WTC11 (cell line): ENCODE data around the gene TMEM132E. TPM values are rescaled to one million over a fixed set of nuclear protein-coding genes. Genes with fewer than 3 reads are reported as not detected.

Experiments
- ATAC-seq: fragments of 200-7000 bp; cut with Tn5 transposase; 2 replicates; pipeline ENCODE4 v1.10.0; 2021; ENCODE audit warnings: mild to moderate bottlenecking, moderate library complexity
- CTCF ChIA-PET: fragments of 300-600 bp; sonication (Branson Sonifier 250); formaldehyde crosslinking; loops from one replicate; lab custom pipeline; 2021; ENCODE audit warnings: antibody characterized with exemption; lab: Charles Lee
- POLR2A ChIA-PET: fragments of 350-600 bp; sonication (Branson Sonifier 250); formaldehyde crosslinking; loops from one replicate; lab custom pipeline; 2021; ENCODE audit warnings: antibody characterized with exemption; lab: Charles Lee
- DNase-seq: peaks from one replicate; pipeline ENCODE4 v3.0.0; 2021; ENCODE audit warnings: low spot score
- H3K27ac Mint-ChIP-seq: 2 replicates; pipeline ENCODE4 v1.8.0; 2021; ENCODE audit warnings: mixed read lengths
- H3K27me3 Mint-ChIP-seq: 2 replicates; pipeline ENCODE4 v1.8.0; 2021; ENCODE audit warnings: low read depth, mild to moderate bottlenecking, moderate library complexity, mixed read lengths
- H3K36me3 Mint-ChIP-seq: 2 replicates; pipeline ENCODE4 v1.8.0; 2021; ENCODE audit warnings: mixed read lengths
- H3K4me1 Mint-ChIP-seq: 2 replicates; pipeline ENCODE4 v1.8.0; 2022; ENCODE audit warnings: mixed read lengths
- H3K4me3 Mint-ChIP-seq: 2 replicates; pipeline ENCODE4 v1.8.0; 2021; ENCODE audit warnings: mild to moderate bottlenecking, moderate library complexity, mixed read lengths
- H3K9me3 Mint-ChIP-seq: 2 replicates; pipeline ENCODE4 v1.8.0; 2021; ENCODE audit warnings: mixed read lengths
- GRHL2 ChIP-seq: fragments of 250-450 bp; sonication (Bioruptor Pico); IDR thresholded peaks from 2 replicates; pipeline ENCODE4 v1.8.0; 2022; ENCODE audit warnings: mild to moderate bottlenecking, moderate library complexity; ENCODE audit not compliant: insufficient replicate concordance, severe bottlenecking
- NR2C2 ChIP-seq: sonication (generic); formaldehyde crosslinking; IDR thresholded peaks from 2 replicates; pipeline ENCODE4 v1.8.0; 2022; ENCODE audit warnings: mild to moderate bottlenecking, missing genetic modification reagents
- TCF7 ChIP-seq: sonication (generic); formaldehyde crosslinking; IDR thresholded peaks from 2 replicates; pipeline ENCODE4 v1.8.0; 2022; ENCODE audit warnings: mild to moderate bottlenecking, low read depth, missing genetic modification reagents, moderate library complexity
- TEAD4 ChIP-seq: sonication (generic); formaldehyde crosslinking; IDR thresholded peaks from 2 replicates; pipeline ENCODE4 v1.8.0; 2022; ENCODE audit warnings: mild to moderate bottlenecking, missing genetic modification reagents
- USF1 ChIP-seq: sonication (generic); formaldehyde crosslinking; IDR thresholded peaks from 2 replicates; pipeline ENCODE4 v1.8.0; 2022; ENCODE audit warnings: mild to moderate bottlenecking, missing genetic modification reagents
- ZNF281 ChIP-seq: sonication (generic); formaldehyde crosslinking; IDR thresholded peaks from 2 replicates; pipeline ENCODE4 v1.8.0; 2023; ENCODE audit warnings: mild to moderate bottlenecking, missing genetic modification reagents
- ZNF317 ChIP-seq: sonication (generic); formaldehyde crosslinking; IDR thresholded peaks from 2 replicates; pipeline ENCODE4 v1.8.1; 2023; ENCODE audit warnings: low read depth, mild to moderate bottlenecking, moderate library complexity, missing genetic modification reagents, borderline replicate concordance
- total RNA-seq: library from RNA; stranded (reverse); gene quantifications from 3 replicates; pipeline ENCODE4 v1.2.3, GENCODE V29; 2021
- TF ChIP-seq, protein P1 (sequence below): fragments of 200-600 bp; IDR thresholded peaks from 2 replicates; pipeline ENCODE4 v1.8.0; 2022; ENCODE audit warnings: antibody characterized with exemption
- TF ChIP-seq, protein P2 (sequence below): sonication (generic); formaldehyde crosslinking; IDR thresholded peaks from 2 replicates; pipeline ENCODE4 v1.8.1; 2023; ENCODE audit warnings: mild to moderate bottlenecking, missing genetic modification reagents, borderline replicate concordance
- TF ChIP-seq, protein P3 (sequence below): sonication (generic); formaldehyde crosslinking; IDR thresholded peaks from 2 replicates; pipeline ENCODE4 v1.8.1; 2023; ENCODE audit warnings: mild to moderate bottlenecking, missing genetic modification reagents, moderate library complexity

Gene TMEM132E
- total RNA-seq, 1 experiment from 2014 or later: 1.2 TPM

- TF ChIP-seq ZNF281 (CRISPR knock-in tag): no peak
- TF ChIP-seq, protein P1, sequence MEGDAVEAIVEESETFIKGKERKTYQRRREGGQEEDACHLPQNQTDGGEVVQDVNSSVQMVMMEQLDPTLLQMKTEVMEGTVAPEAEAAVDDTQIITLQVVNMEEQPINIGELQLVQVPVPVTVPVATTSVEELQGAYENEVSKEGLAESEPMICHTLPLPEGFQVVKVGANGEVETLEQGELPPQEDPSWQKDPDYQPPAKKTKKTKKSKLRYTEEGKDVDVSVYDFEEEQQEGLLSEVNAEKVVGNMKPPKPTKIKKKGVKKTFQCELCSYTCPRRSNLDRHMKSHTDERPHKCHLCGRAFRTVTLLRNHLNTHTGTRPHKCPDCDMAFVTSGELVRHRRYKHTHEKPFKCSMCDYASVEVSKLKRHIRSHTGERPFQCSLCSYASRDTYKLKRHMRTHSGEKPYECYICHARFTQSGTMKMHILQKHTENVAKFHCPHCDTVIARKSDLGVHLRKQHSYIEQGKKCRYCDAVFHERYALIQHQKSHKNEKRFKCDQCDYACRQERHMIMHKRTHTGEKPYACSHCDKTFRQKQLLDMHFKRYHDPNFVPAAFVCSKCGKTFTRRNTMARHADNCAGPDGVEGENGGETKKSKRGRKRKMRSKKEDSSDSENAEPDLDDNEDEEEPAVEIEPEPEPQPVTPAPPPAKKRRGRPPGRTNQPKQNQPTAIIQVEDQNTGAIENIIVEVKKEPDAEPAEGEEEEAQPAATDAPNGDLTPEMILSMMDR: no peak
- TF ChIP-seq, protein P2, sequence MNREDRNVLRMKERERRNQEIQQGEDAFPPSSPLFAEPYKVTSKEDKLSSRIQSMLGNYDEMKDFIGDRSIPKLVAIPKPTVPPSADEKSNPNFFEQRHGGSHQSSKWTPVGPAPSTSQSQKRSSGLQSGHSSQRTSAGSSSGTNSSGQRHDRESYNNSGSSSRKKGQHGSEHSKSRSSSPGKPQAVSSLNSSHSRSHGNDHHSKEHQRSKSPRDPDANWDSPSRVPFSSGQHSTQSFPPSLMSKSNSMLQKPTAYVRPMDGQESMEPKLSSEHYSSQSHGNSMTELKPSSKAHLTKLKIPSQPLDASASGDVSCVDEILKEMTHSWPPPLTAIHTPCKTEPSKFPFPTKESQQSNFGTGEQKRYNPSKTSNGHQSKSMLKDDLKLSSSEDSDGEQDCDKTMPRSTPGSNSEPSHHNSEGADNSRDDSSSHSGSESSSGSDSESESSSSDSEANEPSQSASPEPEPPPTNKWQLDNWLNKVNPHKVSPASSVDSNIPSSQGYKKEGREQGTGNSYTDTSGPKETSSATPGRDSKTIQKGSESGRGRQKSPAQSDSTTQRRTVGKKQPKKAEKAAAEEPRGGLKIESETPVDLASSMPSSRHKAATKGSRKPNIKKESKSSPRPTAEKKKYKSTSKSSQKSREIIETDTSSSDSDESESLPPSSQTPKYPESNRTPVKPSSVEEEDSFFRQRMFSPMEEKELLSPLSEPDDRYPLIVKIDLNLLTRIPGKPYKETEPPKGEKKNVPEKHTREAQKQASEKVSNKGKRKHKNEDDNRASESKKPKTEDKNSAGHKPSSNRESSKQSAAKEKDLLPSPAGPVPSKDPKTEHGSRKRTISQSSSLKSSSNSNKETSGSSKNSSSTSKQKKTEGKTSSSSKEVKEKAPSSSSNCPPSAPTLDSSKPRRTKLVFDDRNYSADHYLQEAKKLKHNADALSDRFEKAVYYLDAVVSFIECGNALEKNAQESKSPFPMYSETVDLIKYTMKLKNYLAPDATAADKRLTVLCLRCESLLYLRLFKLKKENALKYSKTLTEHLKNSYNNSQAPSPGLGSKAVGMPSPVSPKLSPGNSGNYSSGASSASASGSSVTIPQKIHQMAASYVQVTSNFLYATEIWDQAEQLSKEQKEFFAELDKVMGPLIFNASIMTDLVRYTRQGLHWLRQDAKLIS (CRISPR knock-in tag): no peak
- no peak for TF ChIP-seq GRHL2 (CRISPR knock-in tag)
- TF ChIP-seq TEAD4 (CRISPR knock-in tag): no peak
- TF ChIP-seq ZNF317: no peak
- no peak for TF ChIP-seq USF1 (CRISPR knock-in tag)
- no peak for TF ChIP-seq NR2C2 (CRISPR knock-in tag)
- TF ChIP-seq, protein P3, sequence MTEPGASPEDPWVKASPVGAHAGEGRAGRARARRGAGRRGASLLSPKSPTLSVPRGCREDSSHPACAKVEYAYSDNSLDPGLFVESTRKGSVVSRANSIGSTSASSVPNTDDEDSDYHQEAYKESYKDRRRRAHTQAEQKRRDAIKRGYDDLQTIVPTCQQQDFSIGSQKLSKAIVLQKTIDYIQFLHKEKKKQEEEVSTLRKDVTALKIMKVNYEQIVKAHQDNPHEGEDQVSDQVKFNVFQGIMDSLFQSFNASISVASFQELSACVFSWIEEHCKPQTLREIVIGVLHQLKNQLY (CRISPR knock-in tag): no peak
- no peak for TF ChIP-seq TCF7
Measured at GRCh38 chr17:34637041-34637547, 57.7 kb downstream of the TMEM132E start (continued).

- CTCF ChIA-PET: interaction anchor here (0.6 to 5.2 kb wide), 50 partner anchors 9 to 482 kb away, joined by 3 to 81 read pairs (median 4); partner anchors contain the start of genes RAD51D and TMEM132E
- H3K4me1 Mint-ChIP-seq: peaks cover 8% of the 10 kb centered on the region
- H3K27me3 Mint-ChIP-seq: peaks cover 43% of the 10 kb centered on the region
- no peaks in the 10 kb centered on the region for H3K36me3 Mint-ChIP-seq
- H3K9me3 Mint-ChIP-seq: no peaks in the 10 kb centered on the region
- H3K4me3 Mint-ChIP-seq: peak overlapping the region; percentile 25; the same call in 1 of the 2 replicates
- POLR2A ChIA-PET: no interaction called here
- ATAC-seq: peak; percentile 95
- no peak overlapping the region for H3K27ac Mint-ChIP-seq
- peak; percentile 89 for DNase-seq
- no peak for TF ChIP-seq NR2C2 (CRISPR knock-in tag)
- TF ChIP-seq, protein P1: peak; percentile 69
Measured at GRCh38 chr17:34637548-34638525, 58.5 kb downstream of the TMEM132E start.
